OCI-LY1 (cell line): ENCODE measurements around the gene NRP1.
"Not testable (repeated sequence)": the region's sequence is repeated elsewhere in the genome, so short reads cannot be mapped to it uniquely, and the experiment has no call there.

ENCODE experiments used
- H2AFZ ChIP-seq: fragments of 200-600 bp; sonication (generic), shearing (Covaris generic); 2 replicates; pipeline ENCODE4 v1.6.0; 2014; ENCODE audit warnings: antibody characterized with exemption, mild to moderate bottlenecking, low read length
- H3F3A ChIP-seq: fragments of 200-600 bp; sonication (generic), shearing (Covaris generic); 2 replicates; pipeline ENCODE4 v1.6.0; 2014; ENCODE audit warnings: mild to moderate bottlenecking, antibody characterized with exemption, low read length, moderate library complexity; ENCODE audit not compliant: insufficient read depth
- H3K27ac ChIP-seq: fragments of 200-600 bp; sonication (generic); 2 replicates; pipeline ENCODE4 v1.5.1; 2014; ENCODE audit warnings: low read length, mixed run types, mild to moderate bottlenecking, low read depth; ENCODE audit not compliant: poor library complexity, severe bottlenecking
- H3K27me3 ChIP-seq: fragments of 200-600 bp; sonication (generic); 2 replicates; pipeline ENCODE4 v1.6.0; 2014; ENCODE audit warnings: antibody characterized with exemption, mild to moderate bottlenecking, low read length, moderate library complexity; ENCODE audit not compliant: insufficient read depth
- H3K36me3 ChIP-seq: fragments of 200-600 bp; sonication (generic); 2 replicates; pipeline ENCODE4 v1.6.1; 2014; ENCODE audit warnings: mild to moderate bottlenecking, antibody characterized with exemption, low read length, moderate library complexity, mixed read lengths; ENCODE audit not compliant: insufficient read depth
- H3K4me1 ChIP-seq: fragments of 200-600 bp; sonication (generic); 2 replicates; pipeline ENCODE4 v1.5.1; 2014; ENCODE audit warnings: mild to moderate bottlenecking, low read length, moderate library complexity; ENCODE audit not compliant: insufficient read depth, severe bottlenecking
- H3K4me2 ChIP-seq: fragments of 200-600 bp; sonication (generic), shearing (Covaris generic); 2 replicates; pipeline ENCODE4 v1.6.1; 2014; ENCODE audit warnings: low read length
- H3K4me3 ChIP-seq: fragments of 200-600 bp; sonication (generic); 2 replicates; pipeline ENCODE4 v1.5.1; 2014; ENCODE audit warnings: low read length, low read depth, mild to moderate bottlenecking, mixed read lengths; ENCODE audit not compliant: poor library complexity, severe bottlenecking
- H3K79me2 ChIP-seq: fragments of 200-600 bp; shearing (Covaris generic); 2 replicates; pipeline ENCODE4 v1.6.1; 2016; ENCODE audit warnings: mixed run types, low read length, mixed read lengths; ENCODE audit not compliant: insufficient read depth
- H3K9ac ChIP-seq: fragments of 200-600 bp; sonication (generic), shearing (Covaris generic); 2 replicates; pipeline ENCODE4 v1.6.1; 2014; ENCODE audit warnings: mild to moderate bottlenecking, low read length, mixed read lengths
- H3K9me2 ChIP-seq: fragments of 200-600 bp; sonication (generic), shearing (Covaris generic); 2 replicates; pipeline ENCODE4 v1.6.1; 2014; ENCODE audit warnings: low read depth, mild to moderate bottlenecking, low read length, mixed read lengths
- H3K9me3 ChIP-seq: fragments of 200-600 bp; shearing (Covaris generic); 2 replicates; pipeline ENCODE4 v1.6.1; 2014; ENCODE audit warnings: low read length, mixed read lengths
- H4K20me1 ChIP-seq: fragments of 200-600 bp; sonication (generic), shearing (Covaris generic); 2 replicates; pipeline ENCODE4 v1.6.0; 2016; ENCODE audit warnings: mild to moderate bottlenecking, low read length; ENCODE audit not compliant: insufficient read depth
- CTCF ChIP-seq: fragments of 200-600 bp; sonication (generic), shearing (Covaris generic); IDR thresholded peaks from 2 replicates; pipeline ENCODE4 v1.5.1; 2017; ENCODE audit warnings: mild to moderate bottlenecking, antibody characterized with exemption, low read length, moderate library complexity, mixed read lengths
- EZH2 ChIP-seq: fragments of 200-600 bp; sonication (generic), shearing (Covaris generic); IDR thresholded peaks from 2 replicates; pipeline ENCODE4 v1.8.0; 2017; ENCODE audit warnings: borderline replicate concordance, mixed run types, mild to moderate bottlenecking, antibody characterized with exemption, low read length, moderate library complexity, mixed read lengths

The NRP1 gene

GRCh38 chr10:33143160-33143728, 191.2 kb downstream of the NRP1 start:
- no peaks in the 10 kb centered on the region for H3K79me2 ChIP-seq
- no peak overlapping the region for H2AFZ ChIP-seq
- H4K20me1 ChIP-seq: no peaks in the 10 kb centered on the region
- H3K9me2 ChIP-seq: no peaks in the 10 kb centered on the region
- no peak overlapping the region for H3K9ac ChIP-seq
- no peak overlapping the region for H3K4me2 ChIP-seq
- H3K27me3 ChIP-seq: no peaks in the 10 kb centered on the region
- no peak overlapping the region for H3K27ac ChIP-seq
- H3K4me1 ChIP-seq: no peaks in the 10 kb centered on the region
- H3K4me3 ChIP-seq: no peak overlapping the region
- no peaks in the 10 kb centered on the region for H3F3A ChIP-seq
- H3K36me3 ChIP-seq: no peaks in the 10 kb centered on the region
- TF ChIP-seq CTCF (no peak), EZH2 (no peak)
- no peaks in the 10 kb centered on the region for H3K9me3 ChIP-seq

GRCh38 chr10:33142295-33142694, 192.2 kb downstream of the NRP1 start:
- Histone ChIP-seq H3K9me2 (no peaks in the 10 kb centered on the region), H3K27me3 (no peaks in the 10 kb centered on the region), H3F3A (no peaks in the 10 kb centered on the region), H3K4me1 (no peaks in the 10 kb centered on the region), H3K4me3 (no peak overlapping the region), H3K27ac (no peak overlapping the region), H3K36me3 (no peaks in the 10 kb centered on the region), H3K9ac (no peak overlapping the region), H3K79me2 (no peaks in the 10 kb centered on the region), H4K20me1 (no peaks in the 10 kb centered on the region), H3K4me2 (no peak overlapping the region), H3K9me3 (no peaks in the 10 kb centered on the region), H2AFZ (no peak overlapping the region)
- TF ChIP-seq EZH2 (no peak), CTCF (no peak)

GRCh38 chr10:33141251-33141650, 193.2 kb downstream of the NRP1 start:
- TF ChIP-seq EZH2: no peak
- Histone ChIP-seq H4K20me1 (no peaks in the 10 kb centered on the region), H3K9me3 (no peaks in the 10 kb centered on the region), H3K79me2 (no peaks in the 10 kb centered on the region), H3K4me1 (no peaks in the 10 kb centered on the region), H2AFZ (no peak overlapping the region), H3K9ac (no peak overlapping the region), H3K4me3 (no peak overlapping the region), H3K27ac (no peak overlapping the region), H3K9me2 (no peaks in the 10 kb centered on the region), H3K36me3 (no peaks in the 10 kb centered on the region), H3K4me2 (no peak overlapping the region), H3K27me3 (no peaks in the 10 kb centered on the region), H3F3A (no peaks in the 10 kb centered on the region)

GRCh38 chr10:33139181-33139646, 195.3 kb downstream of the NRP1 start:
- no peaks in the 10 kb centered on the region for H3F3A ChIP-seq
- no peaks in the 10 kb centered on the region for H3K27me3 ChIP-seq
- H3K79me2 ChIP-seq: no peaks in the 10 kb centered on the region
- no peak overlapping the region for H3K4me3 ChIP-seq
- no peaks in the 10 kb centered on the region for H4K20me1 ChIP-seq
- no peak overlapping the region for H3K9ac ChIP-seq
- no peaks in the 10 kb centered on the region for H3K9me2 ChIP-seq
- no peak overlapping the region for H2AFZ ChIP-seq
- H3K36me3 ChIP-seq: no peaks in the 10 kb centered on the region
- H3K27ac ChIP-seq: no peak overlapping the region
- no peaks in the 10 kb centered on the region for H3K9me3 ChIP-seq
- H3K4me2 ChIP-seq: no peak overlapping the region
- TF ChIP-seq CTCF (no peak), EZH2 (no peak)
- H3K4me1 ChIP-seq: no peaks in the 10 kb centered on the region

GRCh38 chr10:33138686-33139085, 195.8 kb downstream of the NRP1 start:
- not testable (repeated sequence) for H3K79me2 ChIP-seq, H3F3A ChIP-seq, H3K4me3 ChIP-seq, H3K36me3 ChIP-seq, H3K4me2 ChIP-seq, H4K20me1 ChIP-seq, H3K9me2 ChIP-seq, H3K27me3 ChIP-seq, H2AFZ ChIP-seq, H3K27ac ChIP-seq, H3K4me1 ChIP-seq, H3K9ac ChIP-seq, H3K9me3 ChIP-seq
